ENCODE data around the gene UBE2O.

The UBE2O gene

DNA sequence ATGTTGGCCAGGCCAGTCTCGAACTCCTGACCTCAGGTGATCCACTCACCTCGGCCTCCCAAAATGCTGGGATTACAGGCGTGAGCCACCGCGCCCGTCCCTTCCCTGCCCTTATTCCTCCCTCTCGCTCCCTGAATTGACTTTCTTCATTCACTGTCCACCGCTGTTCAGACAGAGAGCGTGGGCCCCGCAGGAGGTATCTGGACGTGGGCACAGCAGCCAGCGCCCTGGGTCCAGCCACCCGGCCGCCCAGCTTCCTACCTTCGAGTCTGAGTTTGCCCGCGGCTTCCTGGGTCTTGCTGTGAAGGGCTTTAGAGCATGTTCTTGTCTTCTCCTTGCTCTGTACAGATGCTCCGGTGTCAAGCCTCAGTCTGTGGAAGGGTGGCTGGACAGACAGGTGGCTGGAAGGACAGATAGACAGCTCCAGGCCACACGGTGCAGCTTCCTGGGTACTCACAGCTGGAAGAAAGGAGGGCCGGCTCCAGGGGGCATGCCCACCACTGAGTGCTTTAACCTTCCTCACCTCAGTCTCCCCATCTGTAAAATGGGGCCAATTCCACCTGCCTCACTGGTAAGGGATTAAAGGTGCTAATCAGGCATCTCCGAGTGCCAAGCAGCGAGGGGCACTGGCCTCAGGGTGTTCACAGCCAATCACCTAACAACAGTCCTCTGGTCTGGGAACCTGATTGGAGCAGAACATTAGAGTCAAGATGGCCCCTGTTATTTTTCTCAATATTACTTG, 34.7 kb upstream of the UBE2O start:
- DNase-seq (ENCODE audit: low read depth in 2 of 2, low spot score in 1 of 2) = no peak

DNA sequence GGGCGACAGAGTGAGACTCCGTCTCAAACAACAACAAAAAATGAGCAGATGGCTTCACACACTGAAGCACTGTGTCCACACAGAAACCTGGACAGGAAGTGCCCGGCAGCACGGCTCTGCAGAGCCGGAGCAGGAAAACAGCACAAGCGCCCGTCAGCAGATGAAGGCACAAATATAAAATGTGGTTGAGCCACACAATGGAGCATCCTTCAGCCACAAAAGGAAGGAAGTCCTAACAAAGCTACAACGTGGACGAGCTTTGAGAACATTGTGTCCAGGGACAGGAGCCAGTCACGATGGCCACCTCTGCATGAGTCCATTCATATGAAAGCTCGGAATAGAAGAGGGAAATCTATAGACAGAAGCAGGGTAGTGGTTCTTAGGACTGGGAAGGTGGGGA, 32.6 kb upstream of the UBE2O start:
- no peak for DNase-seq (ENCODE audit: low read depth in 2 of 2, low spot score in 1 of 2)

DNA sequence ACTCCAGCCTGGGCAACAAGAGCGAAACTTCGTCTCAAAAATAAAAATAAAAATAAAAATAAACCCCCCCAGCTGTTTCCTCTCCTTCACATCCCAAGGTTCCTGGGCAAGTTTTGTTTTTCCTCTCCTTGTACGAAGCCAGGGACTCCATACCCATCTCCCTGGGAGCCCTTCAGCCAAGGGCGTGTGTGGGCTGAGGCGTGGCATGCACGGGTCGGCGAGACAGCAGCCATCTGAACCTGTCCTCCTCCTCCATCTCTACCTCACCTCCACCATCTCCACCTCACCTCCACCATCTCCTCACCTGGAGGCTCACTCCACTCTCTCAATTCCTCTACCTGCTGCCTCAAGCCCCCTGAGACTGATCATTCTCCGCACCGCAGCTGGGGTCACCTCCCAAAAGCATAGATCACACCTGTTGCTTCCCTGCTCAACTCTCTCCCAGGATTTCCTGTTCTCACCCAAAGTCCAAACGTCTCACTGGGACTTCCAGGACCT, 31.3 kb upstream of the UBE2O start:
- no peak for DNase-seq (ENCODE audit: low read depth in 2 of 2, low spot score in 1 of 2)

DNA sequence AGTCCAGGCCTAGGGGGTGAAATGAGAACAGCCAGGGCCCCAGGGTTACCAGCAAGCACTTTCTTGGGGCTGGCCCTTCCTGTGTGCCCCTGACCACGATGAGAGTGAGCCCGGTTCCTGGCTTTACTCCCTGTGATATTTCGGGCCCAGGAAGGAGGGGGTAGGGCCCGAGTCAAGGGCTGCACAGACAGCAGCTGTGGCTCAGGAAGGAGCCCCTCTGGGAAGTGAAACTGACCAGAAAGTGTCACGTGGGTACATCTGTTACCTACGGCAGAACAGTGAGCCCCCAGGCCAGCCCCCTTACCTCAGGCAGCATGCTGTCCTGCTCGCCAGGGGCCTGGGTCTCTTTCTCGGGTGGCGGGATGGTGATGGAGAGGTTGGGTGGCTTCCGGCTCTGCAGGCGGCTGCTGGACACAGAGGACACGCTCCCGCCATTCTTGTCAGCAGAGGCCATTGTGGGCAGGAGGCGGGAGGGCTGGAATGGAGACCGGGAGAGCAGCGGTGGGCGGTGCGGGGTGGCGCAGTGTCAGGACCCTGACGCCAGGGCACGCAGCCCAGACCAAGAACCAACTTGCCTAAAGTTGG, 28.2 kb upstream of the UBE2O start:
- DNase-seq (ENCODE audit: low read depth in 2 of 2, low spot score in 1 of 2) = no peak

DNA sequence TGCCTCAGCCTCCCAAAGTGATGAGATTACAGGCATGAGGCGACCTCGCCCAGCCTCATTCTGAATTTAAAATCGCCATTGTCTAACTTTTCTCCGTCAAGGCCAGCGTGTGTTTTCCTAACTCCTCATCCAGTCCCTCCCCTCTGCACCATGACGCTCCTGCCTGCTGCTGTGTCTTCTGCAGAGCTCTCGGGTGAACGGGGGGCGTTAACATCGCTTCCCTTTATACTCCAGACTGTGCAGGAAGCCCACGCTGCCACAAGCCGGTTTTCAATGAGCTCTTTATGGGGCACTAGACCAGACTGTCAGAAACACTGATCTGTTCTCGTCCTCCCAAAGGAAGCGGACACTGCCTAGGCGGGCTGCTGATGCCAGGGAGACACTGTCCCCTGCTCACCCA, 27.7 kb upstream of the UBE2O start:
- no peak for DNase-seq (ENCODE audit: low read depth in 2 of 2, low spot score in 1 of 2)

DNA sequence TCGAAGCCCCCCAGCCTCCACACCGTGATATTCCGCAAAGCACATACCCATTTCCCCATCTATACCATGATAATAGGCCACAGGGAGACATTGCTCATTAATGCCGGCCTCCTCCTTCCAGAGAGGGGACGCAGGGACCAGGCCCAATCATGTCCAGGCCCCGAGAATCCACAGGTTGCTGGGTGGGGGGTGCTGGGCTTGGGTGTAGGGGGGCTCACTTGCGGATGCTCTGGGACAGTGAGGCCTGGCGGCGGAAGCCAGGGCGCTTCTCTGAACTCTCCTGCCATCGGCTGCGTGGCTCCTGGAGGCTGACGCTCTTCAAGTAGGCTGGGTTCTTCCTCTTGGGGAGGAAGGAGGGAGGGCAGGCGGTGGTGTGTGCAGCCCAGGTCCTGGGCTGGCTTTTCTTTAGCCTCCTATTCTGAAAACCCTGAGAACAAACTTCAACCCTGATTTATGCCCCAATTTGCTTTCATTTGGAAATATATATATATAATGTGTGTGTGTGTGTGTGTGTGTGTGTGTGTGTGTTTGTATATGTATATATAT, 26.6 kb upstream of the UBE2O start:
- DNase-seq (ENCODE audit: low read depth in 2 of 2, low spot score in 1 of 2) = no peak

DNA sequence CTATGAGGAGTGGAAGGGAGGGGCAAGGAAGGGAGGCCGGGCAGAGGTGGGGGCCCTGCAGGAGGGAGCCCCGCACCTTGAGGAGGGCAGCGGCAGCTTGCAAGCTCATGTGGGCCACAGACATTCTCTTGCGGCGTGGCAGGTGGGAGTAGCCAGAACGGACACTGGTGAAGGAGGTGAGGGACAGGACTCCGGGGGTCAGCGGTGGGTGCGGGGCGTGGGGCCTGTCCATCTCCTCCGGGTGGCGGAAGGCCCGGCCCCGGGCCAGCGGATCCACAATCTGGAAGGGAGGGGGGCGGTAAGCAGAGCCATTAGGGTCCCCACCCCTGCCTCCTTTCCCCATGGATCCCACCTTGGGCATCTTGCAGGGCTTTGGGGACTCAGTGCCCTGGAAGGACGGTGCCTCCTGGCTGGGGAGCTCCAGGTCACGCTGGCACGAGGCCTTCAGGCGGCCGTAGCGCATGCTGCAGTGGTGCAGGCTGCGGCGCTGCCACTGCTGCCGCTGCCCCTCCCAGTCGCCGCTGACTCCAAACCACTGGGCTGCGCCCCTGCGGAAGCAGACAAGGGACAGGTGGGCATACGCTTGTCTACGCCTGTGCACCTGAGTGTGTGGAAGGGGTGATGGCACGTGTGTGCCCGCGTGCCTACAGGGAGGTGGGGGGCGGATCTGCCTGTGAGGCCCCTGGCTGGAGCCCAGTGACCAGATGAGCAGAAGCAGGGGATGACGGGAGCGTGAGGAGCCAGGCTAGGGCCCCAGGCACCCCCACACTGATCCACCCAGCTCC, 26.0 kb upstream of the UBE2O start:
- no peak for DNase-seq (ENCODE audit: low read depth in 2 of 2, low spot score in 1 of 2)

DNA sequence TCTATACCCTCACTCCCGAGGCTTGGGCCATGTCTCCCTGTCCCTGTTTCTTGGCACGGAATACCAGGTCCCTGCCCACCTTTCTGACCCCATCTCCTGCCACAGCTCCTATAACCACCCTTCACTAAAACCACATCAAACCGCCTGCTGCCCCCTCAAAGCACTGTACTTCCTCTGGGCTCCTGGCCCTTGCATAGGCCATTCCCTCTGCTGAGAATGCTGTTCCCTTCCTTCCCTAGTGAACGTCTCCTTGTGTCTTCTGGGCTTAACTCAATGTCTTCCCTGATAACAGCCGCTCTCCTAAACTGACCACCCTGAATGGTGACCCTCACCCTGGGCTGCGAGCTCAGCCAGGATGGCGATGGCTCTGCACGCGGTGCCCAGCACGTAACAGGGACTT, 25.1 kb upstream of the UBE2O start:
- no peak for DNase-seq (ENCODE audit: low read depth in 2 of 2, low spot score in 1 of 2)

DNA sequence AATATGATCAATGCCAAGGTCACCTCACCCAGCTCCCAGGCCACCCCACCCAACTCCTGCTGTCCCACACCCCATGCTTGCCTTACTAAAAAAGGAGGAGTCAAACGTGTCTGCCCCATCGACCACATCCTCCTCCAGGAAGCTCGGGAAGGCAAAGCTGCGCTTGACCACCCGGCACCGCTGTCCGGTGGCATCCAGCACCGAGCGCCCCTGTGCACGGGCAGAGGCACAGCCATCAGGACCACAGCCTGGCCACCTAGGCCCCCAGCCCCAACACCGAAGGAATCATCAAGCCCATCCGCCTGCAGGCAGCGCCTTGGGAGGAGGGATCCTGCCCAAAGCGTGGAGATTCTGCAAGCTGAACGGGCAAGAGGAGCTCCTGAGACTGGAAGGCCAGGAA, 24.6 kb upstream of the UBE2O start:
- no peak for DNase-seq (ENCODE audit: low read depth in 2 of 2, low spot score in 1 of 2)

DNA sequence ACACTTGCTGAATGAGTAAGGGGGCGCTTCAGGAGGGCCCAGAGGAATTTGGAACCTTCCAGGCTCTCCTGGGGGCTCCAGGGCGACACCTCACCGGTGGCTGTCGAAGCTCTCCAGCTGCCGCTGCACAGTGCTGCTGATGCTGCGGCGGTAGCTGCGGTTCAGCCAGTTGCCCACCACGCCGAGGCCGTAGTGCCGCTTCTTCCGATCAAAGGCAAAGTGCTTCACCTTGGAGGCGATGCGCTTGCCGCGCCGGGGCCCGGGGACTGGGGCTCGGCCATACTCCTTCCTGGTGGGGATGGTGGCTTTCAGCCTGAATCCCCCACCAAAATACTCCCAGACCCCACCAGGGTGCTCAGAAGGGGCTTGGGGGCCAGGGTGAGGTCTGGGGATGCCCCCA, 23.8 kb upstream of the UBE2O start:
- DNase-seq (ENCODE audit: low read depth in 2 of 2, low spot score in 1 of 2) = no peak

DNA sequence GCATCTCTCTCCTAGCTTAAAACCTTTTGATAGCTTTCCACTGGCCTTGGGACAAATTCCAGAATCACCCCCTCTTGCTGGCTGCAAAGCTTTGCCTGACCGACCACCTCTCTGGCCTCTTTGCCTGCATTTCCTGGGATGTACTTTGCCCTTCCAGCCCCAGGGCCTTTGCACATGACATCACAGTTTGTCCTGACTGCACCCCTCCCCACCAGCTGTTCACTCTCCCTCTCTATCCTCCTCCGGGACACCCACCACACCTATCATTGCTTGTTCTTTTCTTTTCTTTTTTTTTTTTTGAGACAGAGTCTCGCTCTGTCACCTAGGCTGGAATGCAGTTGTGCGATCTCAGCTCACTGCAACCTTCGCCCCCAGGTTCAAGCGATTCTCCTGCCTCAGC, 22.4 kb upstream of the UBE2O start:
- DNase-seq (ENCODE audit: low read depth in 2 of 2, low spot score in 1 of 2) = no peak

DNA sequence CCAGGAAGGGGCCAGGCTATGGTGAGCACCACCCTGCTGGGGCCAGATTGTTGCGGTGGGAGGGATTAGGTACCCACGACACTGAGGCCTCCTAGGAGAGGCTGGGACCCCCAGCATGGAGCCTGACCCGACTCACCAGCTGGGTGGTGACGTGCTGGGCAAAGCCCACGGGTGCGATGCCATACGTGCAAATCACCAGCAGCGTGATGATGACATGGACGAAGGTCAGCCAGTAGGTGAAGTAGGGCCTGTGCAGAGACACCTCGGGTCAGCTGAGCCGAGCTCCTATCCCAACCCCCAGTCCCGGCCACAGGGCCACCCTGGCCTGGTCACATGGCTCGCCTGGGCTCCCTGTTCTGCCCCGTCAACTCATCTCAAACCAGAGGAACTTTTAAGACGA, 21.9 kb upstream of the UBE2O start:
- DNase-seq (ENCODE audit: low read depth in 2 of 2, low spot score in 1 of 2) = no peak

DNA sequence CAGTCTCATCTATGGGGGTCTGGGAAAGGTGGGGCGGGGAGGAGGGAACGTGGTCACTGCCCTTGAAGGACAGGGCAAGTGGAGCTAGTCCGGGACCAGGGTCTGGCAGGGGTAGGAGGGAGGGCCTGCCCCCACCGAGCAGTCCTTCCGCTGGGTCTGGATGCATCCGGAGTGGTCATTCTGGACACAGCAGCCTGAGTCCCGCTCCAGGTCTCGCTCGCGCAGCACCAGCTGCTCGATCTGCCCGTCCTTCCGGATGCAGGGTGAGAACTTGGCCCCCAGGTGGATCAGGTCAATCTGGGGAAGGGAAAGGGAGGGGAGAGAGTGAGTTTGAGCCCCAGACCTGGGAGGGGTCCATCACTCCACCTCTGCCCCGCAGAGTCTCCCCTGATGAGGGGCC, 21.3 kb upstream of the UBE2O start:
- DNase-seq (ENCODE audit: low read depth in 2 of 2, low spot score in 1 of 2) = no peak

DNA sequence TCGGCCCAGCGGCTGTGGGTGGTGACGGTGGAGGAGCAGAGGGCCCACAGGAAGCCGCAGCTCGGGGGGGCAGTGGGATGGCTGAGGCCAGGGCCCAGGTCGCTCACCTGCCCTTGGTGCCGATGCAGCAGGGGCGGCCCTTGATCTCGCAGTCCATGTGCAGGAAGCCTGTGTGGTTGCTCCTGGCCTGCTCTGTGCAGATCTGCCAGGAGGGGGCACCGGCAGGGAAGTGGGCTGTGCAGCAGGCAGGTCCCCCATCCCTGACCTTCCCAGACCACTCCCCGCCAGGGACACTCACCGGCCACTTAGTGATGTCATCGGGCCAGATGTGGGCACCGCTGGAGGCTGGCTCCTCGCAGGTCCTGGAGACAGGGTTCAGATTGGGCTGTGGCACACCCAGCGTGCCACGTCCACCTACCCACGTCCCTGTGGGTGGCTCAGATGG, 20.6 kb upstream of the UBE2O start:
- no peak for DNase-seq (ENCODE audit: low read depth in 2 of 2, low spot score in 1 of 2)

DNA sequence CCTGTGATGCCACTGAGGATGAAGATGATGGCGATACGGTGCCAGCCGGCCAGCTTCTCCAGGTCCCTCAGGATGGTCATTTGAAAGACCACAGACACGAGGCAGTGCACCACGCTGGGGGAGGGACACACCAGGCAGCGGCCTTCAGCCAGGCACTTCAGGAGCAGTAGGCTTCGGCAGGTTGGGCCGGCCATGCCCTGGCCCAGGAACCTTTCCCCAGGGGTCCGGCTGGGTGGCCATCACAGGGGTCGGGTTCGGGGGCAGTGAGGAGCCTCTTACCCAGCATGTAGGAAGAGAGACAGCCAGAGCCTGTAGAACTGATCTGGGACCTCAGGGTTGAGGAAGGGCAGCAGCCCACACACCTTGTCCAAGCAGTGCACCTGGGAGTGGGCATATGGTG, 19.8 kb upstream of the UBE2O start:
- DNase-seq (ENCODE audit: low read depth in 2 of 2, low spot score in 1 of 2) = no peak

DNA sequence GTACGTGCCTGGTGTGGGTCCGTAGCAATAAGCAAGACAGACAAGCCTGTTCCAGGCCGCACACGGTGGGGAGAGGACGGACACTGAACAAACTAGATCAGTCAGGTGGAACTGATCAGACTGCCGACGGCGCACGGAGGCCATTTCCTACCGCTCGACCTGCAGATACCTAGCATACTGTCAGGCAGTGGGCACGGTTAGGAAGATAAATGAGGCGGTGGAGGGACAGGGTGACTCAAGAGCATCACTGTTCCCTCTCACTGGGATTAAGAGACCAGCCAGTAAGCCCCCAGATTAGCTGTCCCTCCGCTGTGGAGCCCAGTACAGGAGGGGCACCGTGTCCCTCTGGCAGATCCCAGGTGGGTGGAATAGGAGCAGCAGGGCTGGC, 19.3 kb upstream of the UBE2O start:
- DNase-seq (ENCODE audit: low read depth in 2 of 2, low spot score in 1 of 2) = no peak

DNA sequence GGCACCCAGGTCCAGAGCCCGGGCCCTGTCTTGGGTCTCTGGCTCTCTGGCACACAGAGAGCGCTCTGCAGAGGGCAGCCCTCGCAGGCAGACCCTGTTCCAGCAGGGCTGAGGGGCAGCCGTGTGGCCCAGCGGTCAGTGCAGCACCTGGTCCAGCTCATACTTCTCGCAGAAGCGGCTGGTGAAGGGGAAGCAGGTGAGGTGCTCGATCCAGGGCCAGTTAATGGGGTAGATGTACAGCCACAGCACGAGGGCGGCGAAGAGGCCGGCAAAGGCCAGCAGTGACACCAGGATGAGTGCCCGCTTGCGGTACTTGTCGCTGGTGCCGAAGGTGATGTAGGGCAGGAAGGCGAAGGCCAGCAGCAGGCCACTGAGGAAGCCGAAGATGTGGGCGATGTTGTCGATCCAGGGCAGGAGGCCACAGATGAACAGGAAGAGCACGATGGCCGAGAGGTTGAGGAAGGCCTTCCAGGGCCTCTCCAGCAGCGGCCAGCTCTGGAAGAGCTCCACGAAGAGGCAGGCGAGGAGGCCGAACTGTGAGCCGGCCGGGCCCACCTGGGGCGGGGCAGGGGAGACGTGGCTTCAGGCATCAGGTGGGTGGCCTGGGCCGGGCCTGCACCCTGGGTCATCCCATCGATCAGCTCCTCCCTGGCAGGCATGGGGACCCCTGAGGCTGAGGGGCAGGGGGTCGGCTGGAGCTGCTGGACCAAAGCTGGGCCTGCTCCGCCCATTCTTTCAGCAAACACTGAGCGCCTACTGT, 18.7 kb upstream of the UBE2O start:
- no peak for DNase-seq (ENCODE audit: low read depth in 2 of 2, low spot score in 1 of 2)

DNA sequence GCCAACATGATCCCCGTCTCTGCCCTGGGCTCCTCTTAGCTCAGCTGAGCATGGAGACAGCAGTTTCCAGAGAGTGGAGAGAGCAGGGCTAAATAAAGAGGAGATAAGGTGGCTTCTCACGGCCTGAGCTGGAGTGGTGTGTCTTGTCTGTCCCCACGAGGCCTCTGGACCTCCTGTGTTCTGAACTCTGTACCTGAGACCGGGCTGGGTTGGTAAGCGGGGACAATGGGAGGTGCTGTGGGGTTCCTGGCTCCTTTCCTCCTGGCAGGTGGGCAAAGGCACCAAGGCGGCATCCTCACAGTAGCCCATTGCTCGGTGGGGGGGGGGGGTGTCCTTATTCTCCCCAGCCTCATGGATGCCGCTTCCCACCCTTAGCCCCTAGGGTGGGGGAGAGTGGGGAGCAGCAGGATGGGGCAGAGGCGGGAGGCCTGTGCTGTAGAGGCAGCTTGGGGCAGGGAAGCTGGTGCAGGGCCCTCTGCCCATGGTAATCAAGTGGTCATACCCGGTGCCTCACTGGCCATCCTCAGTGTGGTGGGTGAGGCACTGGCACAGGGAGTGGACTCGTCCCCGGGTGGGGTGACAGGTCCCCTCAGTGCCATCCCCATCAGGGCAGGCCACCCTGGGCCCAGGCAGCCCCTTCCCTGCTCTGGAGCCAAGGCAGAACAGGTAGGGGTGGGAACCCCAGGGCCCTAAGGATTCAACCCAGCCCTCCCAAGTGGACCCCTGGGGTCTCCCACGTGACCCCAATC, 17.2 kb upstream of the UBE2O start:
- DNase-seq (ENCODE audit: low read depth in 2 of 2, low spot score in 1 of 2) = no peak

DNA sequence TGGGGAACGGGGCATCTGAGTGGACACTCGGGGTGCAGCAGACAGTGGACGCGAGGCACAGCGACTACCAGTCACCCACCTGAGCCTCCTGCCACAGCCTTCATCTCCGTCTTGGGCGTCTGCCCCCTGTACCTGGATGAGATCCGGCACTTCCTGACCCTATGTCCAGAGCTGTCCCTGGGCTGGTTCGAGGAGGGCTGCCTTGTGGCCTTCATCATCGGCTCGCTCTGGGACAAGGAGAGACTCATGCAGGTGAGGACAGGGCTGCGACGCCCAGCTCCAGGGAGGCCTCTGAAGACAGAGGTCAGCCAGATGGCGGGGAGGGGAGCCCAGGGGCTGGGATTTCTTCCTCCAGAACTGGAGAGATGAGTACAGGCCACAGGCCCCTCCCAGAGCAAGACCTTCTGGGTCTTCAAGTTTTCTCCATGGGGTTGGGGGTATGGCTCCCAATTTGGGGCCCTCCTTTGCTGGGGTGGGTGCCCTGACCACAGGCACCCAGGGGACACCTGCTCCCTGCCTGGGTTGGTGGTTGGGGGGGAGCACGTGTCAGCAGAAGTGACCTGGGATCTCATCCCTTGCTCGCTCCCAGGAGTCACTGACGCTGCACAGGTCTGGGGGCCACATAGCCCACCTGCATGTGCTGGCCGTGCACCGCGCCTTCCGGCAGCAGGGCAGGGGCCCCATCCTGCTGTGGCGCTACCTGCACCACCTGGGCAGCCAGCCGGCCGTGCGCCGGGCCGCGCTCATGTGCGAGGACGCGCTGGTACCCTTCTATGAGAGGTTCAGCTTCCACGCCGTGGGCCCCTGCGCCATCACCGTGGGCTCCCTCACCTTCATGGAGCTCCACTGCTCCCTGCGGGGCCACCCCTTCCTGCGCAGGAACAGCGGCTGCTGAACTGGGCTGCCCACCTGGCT, 16.4 kb upstream of the UBE2O start:
- DNase-seq (ENCODE audit: low read depth in 2 of 2, low spot score in 1 of 2) = no peak

DNA sequence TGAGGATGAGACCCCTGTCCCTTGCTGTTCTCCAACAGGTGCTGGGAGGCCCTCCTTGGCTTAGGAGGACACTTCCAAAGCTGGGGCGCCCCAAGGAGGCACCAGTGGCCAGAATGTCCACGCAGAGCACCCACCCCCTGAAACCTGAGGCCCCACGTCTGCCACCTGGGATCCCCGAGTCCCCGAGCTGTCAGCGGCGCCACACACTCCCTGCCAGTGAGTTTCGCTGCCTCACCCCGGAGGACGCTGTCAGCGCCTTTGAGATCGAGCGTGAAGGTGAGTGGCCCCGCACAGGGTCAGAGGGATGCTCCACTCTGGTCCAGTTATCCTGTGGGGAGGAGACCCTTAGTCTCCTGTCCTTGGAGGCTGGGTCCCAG, 15.7 kb upstream of the UBE2O start:
- DNase-seq (ENCODE audit: low read depth in 2 of 2, low spot score in 1 of 2) = no peak
